ENCODE measurements around the gene MFGE8.

The MFGE8 gene

GRCh38 chr15:88864861-88865497, 48.2 kb downstream of the MFGE8 start:
- Histone ChIP-seq H2AK5ac (ENCODE audit: low read length) (no peak overlapping the region), H4K5ac (ENCODE audit: low read length) (no peak overlapping the region), H3K4me3 (ENCODE audit: low read length) (no peak overlapping the region), H3K79me1 (ENCODE audit: low read length) (no peaks in the 10 kb centered on the region), H2BK5ac (ENCODE audit: low read length) (no peak overlapping the region), H3K27ac (ENCODE audit: low read depth, low read length) (no peak overlapping the region), H3K18ac (ENCODE audit: low read length) (no peak overlapping the region), H2BK15ac (replicated peaks; ENCODE audit: low read depth) (no peak overlapping the region), H3K56ac (ENCODE audit: low read length) (no peak overlapping the region), H3K4ac (ENCODE audit: low read depth, low read length) (no peak overlapping the region), H3K79me2 (ENCODE audit: control insufficient read depth, insufficient read depth, low read length) (no peaks in the 10 kb centered on the region), H3K23ac (ENCODE audit: low read length) (no peak overlapping the region), H3K9ac (ENCODE audit: low read length) (no peak overlapping the region), H3K4me2 (ENCODE audit: low read length) (no peak overlapping the region), H3K36me3 (ENCODE audit: control insufficient read depth, insufficient read depth, low read length) (no peaks in the 10 kb centered on the region), H3K27me3 (ENCODE audit: insufficient read depth, low read length, poor library complexity) (no peaks in the 10 kb centered on the region), H3K4me1 (ENCODE audit: control insufficient read depth, low read depth, low read length) (no peaks in the 10 kb centered on the region), H4K8ac (ENCODE audit: low read depth, low read length) (no peak overlapping the region), H2BK120ac (ENCODE audit: low read depth, low read length) (no peak overlapping the region)
- no peak for DNase-seq
- no CpG with 5 or more reads among the region's 4 CpGs for WGBS (ENCODE audit: extremely low coverage, insufficient coverage, low lambda C conversion rate)

GRCh38 chr15:88863412-88863811, 49.8 kb downstream of the MFGE8 start:
- Histone ChIP-seq H2BK5ac (ENCODE audit: low read length) (no peak overlapping the region), H3K18ac (ENCODE audit: low read length) (no peak overlapping the region), H2AK5ac (ENCODE audit: low read length) (no peak overlapping the region), H3K4me2 (ENCODE audit: low read length) (no peak overlapping the region), H3K23ac (ENCODE audit: low read length) (no peak overlapping the region), H3K4me3 (ENCODE audit: low read length) (no peak overlapping the region), H3K4ac (ENCODE audit: low read depth, low read length) (no peak overlapping the region), H3K9ac (ENCODE audit: low read length) (no peak overlapping the region), H2BK120ac (ENCODE audit: low read depth, low read length) (no peak overlapping the region), H3K36me3 (ENCODE audit: control insufficient read depth, insufficient read depth, low read length) (no peaks in the 10 kb centered on the region), H3K79me2 (ENCODE audit: control insufficient read depth, insufficient read depth, low read length) (no peaks in the 10 kb centered on the region), H4K8ac (ENCODE audit: low read depth, low read length) (no peak overlapping the region), H3K27me3 (ENCODE audit: insufficient read depth, low read length, poor library complexity) (no peaks in the 10 kb centered on the region), H3K79me1 (ENCODE audit: low read length) (no peaks in the 10 kb centered on the region), H3K4me1 (ENCODE audit: control insufficient read depth, low read depth, low read length) (no peaks in the 10 kb centered on the region), H3K27ac (ENCODE audit: low read depth, low read length) (no peak overlapping the region), H3K56ac (ENCODE audit: low read length) (no peak overlapping the region), H4K5ac (ENCODE audit: low read length) (no peak overlapping the region), H2BK15ac (replicated peaks; ENCODE audit: low read depth) (no peak overlapping the region)
- no CpG with 5 or more reads among the region's 1 CpG for WGBS (ENCODE audit: extremely low coverage, insufficient coverage, low lambda C conversion rate)
- no peak for DNase-seq

- Histone ChIP-seq H3K56ac (ENCODE audit: low read length) (no peak overlapping the region), H4K5ac (ENCODE audit: low read length) (no peak overlapping the region), H3K4me3 (ENCODE audit: low read length) (no peak overlapping the region), H2BK15ac (replicated peaks; ENCODE audit: low read depth) (no peak overlapping the region), H4K8ac (ENCODE audit: low read depth, low read length) (no peak overlapping the region), H3K4me1 (ENCODE audit: control insufficient read depth, low read depth, low read length) (no peaks in the 10 kb centered on the region), H3K79me2 (ENCODE audit: control insufficient read depth, insufficient read depth, low read length) (no peaks in the 10 kb centered on the region), H3K79me1 (ENCODE audit: low read length) (no peaks in the 10 kb centered on the region), H2AK5ac (ENCODE audit: low read length) (no peak overlapping the region), H3K18ac (ENCODE audit: low read length) (no peak overlapping the region), H3K4ac (ENCODE audit: low read depth, low read length) (no peak overlapping the region), H2BK5ac (ENCODE audit: low read length) (no peak overlapping the region), H3K36me3 (ENCODE audit: control insufficient read depth, insufficient read depth, low read length) (no peaks in the 10 kb centered on the region), H3K27ac (ENCODE audit: low read depth, low read length) (no peak overlapping the region), H3K4me2 (ENCODE audit: low read length) (no peak overlapping the region), H2BK120ac (ENCODE audit: low read depth, low read length) (no peak overlapping the region), H3K9ac (ENCODE audit: low read length) (no peak overlapping the region), H3K23ac (ENCODE audit: low read length) (no peak overlapping the region), H3K27me3 (ENCODE audit: insufficient read depth, low read length, poor library complexity) (no peaks in the 10 kb centered on the region)
- no CpG with 5 or more reads among the region's 7 CpGs for WGBS (ENCODE audit: extremely low coverage, insufficient coverage, low lambda C conversion rate)
- no peak for DNase-seq
These were observed 53.0 kb downstream of the MFGE8 start for GRCh38 chr15:88860212-88860611.

GRCh38 chr15:88859550-88859949, 53.6 kb downstream of the MFGE8 start:
- Histone ChIP-seq H2BK120ac (ENCODE audit: low read depth, low read length) (no peak overlapping the region), H3K56ac (ENCODE audit: low read length) (no peak overlapping the region), H3K4me2 (ENCODE audit: low read length) (no peak overlapping the region), H3K79me1 (ENCODE audit: low read length) (no peaks in the 10 kb centered on the region), H2AK5ac (ENCODE audit: low read length) (no peak overlapping the region), H2BK5ac (ENCODE audit: low read length) (no peak overlapping the region), H3K36me3 (ENCODE audit: control insufficient read depth, insufficient read depth, low read length) (no peaks in the 10 kb centered on the region), H3K18ac (ENCODE audit: low read length) (no peak overlapping the region), H4K8ac (ENCODE audit: low read depth, low read length) (no peak overlapping the region), H3K9ac (ENCODE audit: low read length) (no peak overlapping the region), H4K5ac (ENCODE audit: low read length) (no peak overlapping the region), H2BK15ac (replicated peaks; ENCODE audit: low read depth) (no peak overlapping the region), H3K27me3 (ENCODE audit: insufficient read depth, low read length, poor library complexity) (no peaks in the 10 kb centered on the region), H3K4me1 (ENCODE audit: control insufficient read depth, low read depth, low read length) (no peaks in the 10 kb centered on the region), H3K79me2 (ENCODE audit: control insufficient read depth, insufficient read depth, low read length) (no peaks in the 10 kb centered on the region), H3K4ac (ENCODE audit: low read depth, low read length) (no peak overlapping the region), H3K23ac (ENCODE audit: low read length) (no peak overlapping the region), H3K27ac (ENCODE audit: low read depth, low read length) (no peak overlapping the region), H3K4me3 (ENCODE audit: low read length) (no peak overlapping the region)
- no peak for DNase-seq
- WGBS (ENCODE audit: extremely low coverage, insufficient coverage, low lambda C conversion rate) = no CpG with 5 or more reads among the region's 7 CpGs

GRCh38 chr15:88858934-88859333, 54.2 kb downstream of the MFGE8 start:
- Histone ChIP-seq H2BK120ac (ENCODE audit: low read depth, low read length) (no peak overlapping the region), H3K36me3 (ENCODE audit: control insufficient read depth, insufficient read depth, low read length) (no peaks in the 10 kb centered on the region), H3K18ac (ENCODE audit: low read length) (no peak overlapping the region), H2BK5ac (ENCODE audit: low read length) (no peak overlapping the region), H2AK5ac (ENCODE audit: low read length) (no peak overlapping the region), H2BK15ac (replicated peaks; ENCODE audit: low read depth) (no peak overlapping the region), H3K4me1 (ENCODE audit: control insufficient read depth, low read depth, low read length) (no peaks in the 10 kb centered on the region), H4K8ac (ENCODE audit: low read depth, low read length) (no peak overlapping the region), H3K27ac (ENCODE audit: low read depth, low read length) (no peak overlapping the region), H3K79me1 (ENCODE audit: low read length) (no peaks in the 10 kb centered on the region), H3K4ac (ENCODE audit: low read depth, low read length) (no peak overlapping the region), H4K5ac (ENCODE audit: low read length) (no peak overlapping the region), H3K9ac (ENCODE audit: low read length) (no peak overlapping the region), H3K23ac (ENCODE audit: low read length) (no peak overlapping the region), H3K27me3 (ENCODE audit: insufficient read depth, low read length, poor library complexity) (no peaks in the 10 kb centered on the region), H3K79me2 (ENCODE audit: control insufficient read depth, insufficient read depth, low read length) (no peaks in the 10 kb centered on the region), H3K56ac (ENCODE audit: low read length) (no peak overlapping the region), H3K4me3 (ENCODE audit: low read length) (no peak overlapping the region), H3K4me2 (ENCODE audit: low read length) (no peak overlapping the region)
- DNase-seq = no peak
- WGBS (ENCODE audit: extremely low coverage, insufficient coverage, low lambda C conversion rate) = no CpG with 5 or more reads among the region's 11 CpGs

- DNase-seq = no peak
- Histone ChIP-seq H3K4me2 (ENCODE audit: low read length) (no peak overlapping the region), H4K8ac (ENCODE audit: low read depth, low read length) (no peak overlapping the region), H3K36me3 (ENCODE audit: control insufficient read depth, insufficient read depth, low read length) (no peaks in the 10 kb centered on the region), H3K79me1 (ENCODE audit: low read length) (no peaks in the 10 kb centered on the region), H3K4me1 (ENCODE audit: control insufficient read depth, low read depth, low read length) (no peaks in the 10 kb centered on the region), H3K79me2 (ENCODE audit: control insufficient read depth, insufficient read depth, low read length) (no peaks in the 10 kb centered on the region), H2BK120ac (ENCODE audit: low read depth, low read length) (no peak overlapping the region), H3K9ac (ENCODE audit: low read length) (no peak overlapping the region), H3K4me3 (ENCODE audit: low read length) (no peak overlapping the region), H2AK5ac (ENCODE audit: low read length) (no peak overlapping the region), H4K5ac (ENCODE audit: low read length) (no peak overlapping the region), H2BK15ac (replicated peaks; ENCODE audit: low read depth) (no peak overlapping the region), H3K18ac (ENCODE audit: low read length) (no peak overlapping the region), H3K4ac (ENCODE audit: low read depth, low read length) (no peak overlapping the region), H3K27me3 (ENCODE audit: insufficient read depth, low read length, poor library complexity) (no peaks in the 10 kb centered on the region), H2BK5ac (ENCODE audit: low read length) (no peak overlapping the region), H3K23ac (ENCODE audit: low read length) (no peak overlapping the region), H3K27ac (ENCODE audit: low read depth, low read length) (no peak overlapping the region), H3K56ac (ENCODE audit: low read length) (no peak overlapping the region)
These were observed 60.7 kb downstream of the MFGE8 start for GRCh38 chr15:88852476-88852875.
